Choroid plexus epithelial cell (primary cell): ENCODE results near the gene CYP27A1.

ENCODE experiments used
- DNase-seq: peaks from one replicate; pipeline ENCODE4 v3.0.0-alpha.2; 2010; ENCODE audit warnings: low read depth
- H3K4me3 ChIP-seq: 2 replicates; pipeline ENCODE4 v1.5.1; 2011; ENCODE audit warnings: low read depth, mild to moderate bottlenecking, control low read depth, low read length, moderate library complexity
- TF ChIP-seq, protein P1 (sequence below): conservative IDR thresholded peaks from 2 replicates; pipeline ENCODE4 v1.5.1; 2011; ENCODE audit warnings: low read depth, mild to moderate bottlenecking, control low read depth, inconsistent platforms, low read length, moderate library complexity

The CYP27A1 gene

DNA sequence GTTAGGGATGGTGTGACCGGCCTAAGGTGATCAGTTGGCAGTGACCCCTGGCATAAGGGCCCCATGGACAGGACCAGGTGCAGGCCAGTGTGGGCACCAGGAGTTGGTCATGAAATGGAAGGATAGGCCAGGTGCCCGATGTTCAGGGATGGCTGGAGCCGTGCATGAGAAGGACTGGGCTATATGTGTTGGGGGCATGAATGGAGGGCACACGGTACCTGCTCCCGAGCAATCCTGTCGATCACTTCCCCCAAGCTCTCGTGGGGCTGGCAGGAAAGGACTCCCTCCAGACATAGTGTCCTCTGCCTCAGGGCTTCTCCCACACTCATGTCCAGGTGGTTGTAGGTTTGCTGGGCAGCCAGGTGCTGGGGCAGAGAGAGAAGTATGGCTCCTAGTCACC, 42.1 kb downstream of the CYP27A1 start:
- TF ChIP-seq, protein P1, sequence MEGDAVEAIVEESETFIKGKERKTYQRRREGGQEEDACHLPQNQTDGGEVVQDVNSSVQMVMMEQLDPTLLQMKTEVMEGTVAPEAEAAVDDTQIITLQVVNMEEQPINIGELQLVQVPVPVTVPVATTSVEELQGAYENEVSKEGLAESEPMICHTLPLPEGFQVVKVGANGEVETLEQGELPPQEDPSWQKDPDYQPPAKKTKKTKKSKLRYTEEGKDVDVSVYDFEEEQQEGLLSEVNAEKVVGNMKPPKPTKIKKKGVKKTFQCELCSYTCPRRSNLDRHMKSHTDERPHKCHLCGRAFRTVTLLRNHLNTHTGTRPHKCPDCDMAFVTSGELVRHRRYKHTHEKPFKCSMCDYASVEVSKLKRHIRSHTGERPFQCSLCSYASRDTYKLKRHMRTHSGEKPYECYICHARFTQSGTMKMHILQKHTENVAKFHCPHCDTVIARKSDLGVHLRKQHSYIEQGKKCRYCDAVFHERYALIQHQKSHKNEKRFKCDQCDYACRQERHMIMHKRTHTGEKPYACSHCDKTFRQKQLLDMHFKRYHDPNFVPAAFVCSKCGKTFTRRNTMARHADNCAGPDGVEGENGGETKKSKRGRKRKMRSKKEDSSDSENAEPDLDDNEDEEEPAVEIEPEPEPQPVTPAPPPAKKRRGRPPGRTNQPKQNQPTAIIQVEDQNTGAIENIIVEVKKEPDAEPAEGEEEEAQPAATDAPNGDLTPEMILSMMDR = no peak
- no peak for DNase-seq

DNA sequence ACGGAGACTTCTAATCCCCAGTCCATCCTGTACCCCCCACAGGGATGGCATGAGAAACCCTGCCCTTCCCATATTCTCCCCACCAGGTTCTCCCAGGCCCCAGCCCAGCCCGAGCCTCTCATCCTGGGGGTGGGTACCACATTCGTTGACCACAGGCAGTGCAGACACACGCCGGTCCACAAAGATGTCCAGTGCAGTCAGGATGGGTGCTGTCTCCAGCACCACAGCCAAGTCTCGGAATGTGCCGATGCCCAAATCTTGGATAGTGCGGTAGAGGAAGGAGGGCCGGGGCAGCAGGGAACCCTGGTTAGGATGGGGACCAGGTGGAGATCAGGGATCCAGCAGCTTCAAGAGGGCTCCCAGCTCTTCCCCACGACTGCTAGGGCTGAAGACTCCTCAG, 44.8 kb downstream of the CYP27A1 start:
- TF ChIP-seq, protein P1 = no peak
- no peak overlapping the region for H3K4me3 ChIP-seq
- DNase-seq = no peak

More for the DNA sequence above, 42.1 kb downstream of the CYP27A1 start:
- H3K4me3 ChIP-seq = no peak overlapping the region

DNA sequence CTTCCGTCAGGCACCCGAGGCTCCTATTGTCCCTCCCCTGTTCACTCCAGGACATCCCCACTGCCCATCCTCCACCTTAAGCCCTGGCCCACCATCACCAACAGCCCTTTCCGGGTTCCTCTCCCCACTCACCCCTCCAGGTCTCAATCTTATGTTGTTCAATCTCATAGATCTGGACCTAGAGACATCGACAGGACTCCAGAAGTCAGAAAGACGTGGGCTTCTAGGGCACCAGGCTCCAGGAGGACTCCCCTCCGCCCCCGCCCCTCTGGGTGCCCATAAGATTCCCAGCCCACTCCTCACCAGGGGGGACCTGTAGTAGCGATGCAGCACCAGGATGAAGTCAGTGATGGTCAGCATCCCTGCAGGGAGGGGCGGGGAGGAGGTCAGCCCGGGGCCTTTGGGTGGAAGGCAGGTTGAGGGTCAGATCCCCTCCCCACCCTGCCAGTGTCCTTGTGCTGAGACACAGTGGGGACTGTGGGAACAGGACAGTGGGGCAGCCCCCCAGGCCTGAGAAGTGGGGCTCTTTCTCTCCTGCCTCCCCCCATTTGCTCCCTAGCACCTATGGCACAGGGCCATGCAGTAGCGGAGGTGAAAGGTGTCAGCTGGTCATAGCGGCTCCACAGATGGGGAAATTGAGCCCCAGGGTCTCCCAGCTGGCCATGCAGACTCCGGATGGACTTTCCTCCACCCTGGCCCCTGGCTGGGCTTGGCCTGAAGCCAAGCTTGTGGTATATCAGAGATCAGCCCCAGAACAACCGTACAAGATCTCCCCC, 45.9 kb downstream of the CYP27A1 start:
- DNase-seq = no peak
- TF ChIP-seq, protein P1 = no peak
- H3K4me3 ChIP-seq = no peak overlapping the region

DNA sequence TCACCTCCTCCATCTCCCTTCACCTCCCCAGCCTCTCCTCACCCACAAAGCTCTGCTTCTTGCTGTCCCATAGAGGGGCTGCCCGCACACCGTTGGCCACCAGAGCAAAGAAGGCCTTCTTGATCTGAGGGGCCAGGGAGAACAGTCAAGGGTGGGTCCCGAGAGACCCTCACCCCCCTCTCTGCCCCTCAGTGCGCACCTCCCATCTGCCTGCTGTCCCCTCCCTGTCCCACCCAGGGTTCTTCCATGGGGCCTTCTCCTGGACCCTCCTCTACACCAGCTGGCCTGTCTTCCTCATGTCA, 46.5 kb downstream of the CYP27A1 start:
- H3K4me3 ChIP-seq = no peak overlapping the region
- TF ChIP-seq, protein P1 = no peak
- no peak for DNase-seq

DNA sequence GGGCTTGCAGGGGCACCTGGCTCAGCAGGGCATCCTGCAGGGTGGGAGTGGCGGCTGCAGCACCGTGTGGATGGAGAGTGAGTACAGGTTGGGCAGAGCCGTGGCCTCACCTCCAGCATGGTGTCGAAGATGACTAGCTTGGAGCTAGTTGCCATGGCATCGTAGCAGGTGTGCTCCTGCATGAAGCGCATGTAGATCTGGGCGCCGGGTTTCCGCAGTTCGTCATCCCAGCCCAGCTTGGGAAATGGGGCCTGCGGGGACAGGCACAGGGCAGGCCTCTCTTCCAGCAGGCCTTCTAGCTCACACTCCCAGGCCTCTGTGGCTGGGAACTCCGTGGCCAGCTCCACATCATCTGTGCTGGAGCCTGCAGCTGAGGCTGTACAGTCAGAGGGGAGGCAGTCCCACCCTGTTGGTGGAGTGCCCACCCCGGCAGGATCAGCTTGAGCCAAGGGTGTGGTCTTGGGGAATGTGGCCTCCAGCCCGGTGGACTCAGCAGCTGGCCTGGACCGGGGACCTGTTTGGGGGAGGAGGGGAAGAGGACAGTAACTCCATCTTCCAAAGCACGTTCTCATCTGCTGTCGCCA, 48.0 kb downstream of the CYP27A1 start:
- TF ChIP-seq, protein P1 = no peak
- no peak overlapping the region for H3K4me3 ChIP-seq
- no peak for DNase-seq

DNA sequence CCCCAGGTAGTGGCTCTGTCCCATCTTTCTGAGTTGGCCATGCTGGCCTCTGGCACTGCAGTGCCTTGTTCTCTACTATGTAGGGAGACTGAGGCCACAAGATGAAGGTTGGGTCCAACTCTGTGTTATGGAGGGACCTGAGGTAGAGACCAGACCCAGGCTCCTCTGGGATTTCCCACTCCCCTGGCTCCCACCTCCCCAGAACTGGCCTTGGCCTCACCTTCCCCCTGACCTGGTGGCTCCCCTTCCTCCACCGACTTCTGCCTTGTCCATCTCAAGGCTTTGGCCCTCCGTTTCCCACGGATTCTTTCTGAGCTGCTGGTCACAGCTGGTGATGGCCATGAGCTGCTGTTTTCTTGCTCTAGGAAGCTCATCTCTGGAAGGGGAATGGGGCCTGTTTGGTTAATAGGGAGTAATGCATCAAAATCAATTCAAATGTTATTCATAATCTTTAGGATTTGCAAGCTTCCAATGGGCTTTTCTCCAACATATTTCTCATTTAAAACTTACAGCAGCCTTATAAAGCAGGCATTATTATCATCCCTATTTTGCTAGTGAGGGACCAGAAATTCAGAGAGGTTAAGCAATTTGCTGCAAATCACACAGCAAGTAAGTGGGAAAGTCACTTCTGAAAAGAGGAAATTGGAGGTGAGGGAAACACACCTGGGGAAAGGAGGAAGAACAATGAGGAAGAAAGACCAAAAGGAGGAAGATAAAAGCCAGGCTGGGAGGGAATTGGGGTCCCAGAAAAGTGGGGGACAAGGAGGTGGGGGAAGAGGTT, 48.8 kb downstream of the CYP27A1 start:
- TF ChIP-seq, protein P1 = no peak
- DNase-seq = no peak
- H3K4me3 ChIP-seq = no peak overlapping the region
